T-helper 2 cell treated with Interferon-gamma antibody and Interleukin-4, amounts not matched to agents 5 μg/mL and 100 μg/mL, for 36 hours (primary cell): Measurements from ENCODE around the gene PCBP3.
A peak's percentile ranks its signal among the peaks of the same experiment; 100 is the strongest.

Experiments used
- DNase-seq: peaks from one replicate; pipeline ENCODE4 v3.0.0; 2021; ENCODE audit warnings: low spot score
- H3K27ac Mint-ChIP-seq: one replicate; pipeline ENCODE4 v1.8.0; 2021; ENCODE audit warnings: mild to moderate bottlenecking, mixed read lengths
- H3K27me3 Mint-ChIP-seq: one replicate; pipeline ENCODE4 v1.8.0; 2021; ENCODE audit warnings: low read depth, mixed read lengths
- H3K36me3 Mint-ChIP-seq: one replicate; pipeline ENCODE4 v1.8.0; 2021; ENCODE audit warnings: low read depth, mixed read lengths
- H3K4me1 Mint-ChIP-seq: one replicate; pipeline ENCODE4 v1.8.0; 2021; ENCODE audit warnings: low read depth, mixed read lengths
- H3K4me3 Mint-ChIP-seq: one replicate; pipeline ENCODE4 v1.8.0; 2022; ENCODE audit warnings: mild to moderate bottlenecking, moderate library complexity, mixed read lengths
- H3K9me3 Mint-ChIP-seq: one replicate; pipeline ENCODE4 v1.8.0; 2021; ENCODE audit warnings: mixed read lengths

PCBP3 gene

GRCh38 chr21:45766055-45766454, 122.5 kb downstream of the PCBP3 start:
- no peaks in the 10 kb centered on the region for H3K27me3 Mint-ChIP-seq
- H3K36me3 Mint-ChIP-seq: no peaks in the 10 kb centered on the region
- H3K9me3 Mint-ChIP-seq: no peaks in the 10 kb centered on the region
- no peak overlapping the region for H3K4me3 Mint-ChIP-seq
- DNase-seq: no peak
- H3K4me1 Mint-ChIP-seq: peaks cover 30% of the 10 kb centered on the region
- peak overlapping the region; percentile 88 for H3K27ac Mint-ChIP-seq

GRCh38 chr21:45766501-45766900, 123.0 kb downstream of the PCBP3 start:
- Mint-ChIP-seq H3K4me1 (peaks cover 30% of the 10 kb centered on the region), H3K27ac (peak overlapping the region; percentile 88), H3K36me3 (no peaks in the 10 kb centered on the region), H3K9me3 (no peaks in the 10 kb centered on the region), H3K4me3 (no peak overlapping the region), H3K27me3 (no peaks in the 10 kb centered on the region)
- DNase-seq: no peak

- peak overlapping the region; percentile 47 for H3K4me3 Mint-ChIP-seq
- no peaks in the 10 kb centered on the region for H3K27me3 Mint-ChIP-seq
- no peaks in the 10 kb centered on the region for H3K36me3 Mint-ChIP-seq
- H3K27ac Mint-ChIP-seq: peak overlapping the region; percentile 88
- peaks cover 30% of the 10 kb centered on the region for H3K4me1 Mint-ChIP-seq
- H3K9me3 Mint-ChIP-seq: peaks cover 5% of the 10 kb centered on the region
- peak; percentile 27 for DNase-seq
These were observed 123.8 kb downstream of the PCBP3 start for GRCh38 chr21:45767071-45768006.

GRCh38 chr21:45768011-45768739, 124.7 kb downstream of the PCBP3 start:
- Mint-ChIP-seq H3K4me1 (peaks cover 30% of the 10 kb centered on the region), H3K4me3 (peak overlapping the region; percentile 42)
- peak; percentile 65 for DNase-seq

GRCh38 chr21:45768740-45769048, 125.2 kb downstream of the PCBP3 start:
- DNase-seq: peak; percentile 16
- Mint-ChIP-seq H3K9me3 (peaks cover 11% of the 10 kb centered on the region), H3K27ac (peak overlapping the region; percentile 88), H3K27me3 (no peaks in the 10 kb centered on the region), H3K36me3 (peaks cover 2% of the 10 kb centered on the region), H3K4me3 (no peak overlapping the region), H3K4me1 (peaks cover 30% of the 10 kb centered on the region)

More at GRCh38 chr21:45768011-45768739, 124.7 kb downstream of the PCBP3 start:
- Mint-ChIP-seq H3K9me3 (peaks cover 8% of the 10 kb centered on the region), H3K36me3 (peaks cover 2% of the 10 kb centered on the region), H3K27ac (peak overlapping the region; percentile 88), H3K27me3 (no peaks in the 10 kb centered on the region)

GRCh38 chr21:45769294-45769693, 125.8 kb downstream of the PCBP3 start:
- Mint-ChIP-seq H3K4me3 (peak overlapping the region; percentile 54), H3K4me1 (peaks cover 30% of the 10 kb centered on the region), H3K9me3 (peaks cover 11% of the 10 kb centered on the region), H3K27ac (peak overlapping the region; percentile 59), H3K36me3 (peaks cover 2% of the 10 kb centered on the region), H3K27me3 (no peaks in the 10 kb centered on the region)
- DNase-seq: no peak

GRCh38 chr21:45769896-45770295, 126.4 kb downstream of the PCBP3 start:
- Mint-ChIP-seq H3K4me1 (peaks cover 30% of the 10 kb centered on the region), H3K27me3 (no peaks in the 10 kb centered on the region), H3K9me3 (peaks cover 17% of the 10 kb centered on the region), H3K27ac (peak overlapping the region; percentile 38), H3K4me3 (no peak overlapping the region), H3K36me3 (peaks cover 4% of the 10 kb centered on the region)
- no peak for DNase-seq

- Mint-ChIP-seq H3K4me3 (no peak overlapping the region), H3K27me3 (no peaks in the 10 kb centered on the region), H3K9me3 (peaks cover 28% of the 10 kb centered on the region)
These were observed 128.7 kb downstream of the PCBP3 start for GRCh38 chr21:45772180-45772579.

GRCh38 chr21:45774291-45774690, 130.8 kb downstream of the PCBP3 start:
- peaks cover 2% of the 10 kb centered on the region for H3K4me1 Mint-ChIP-seq
- peaks cover 12% of the 10 kb centered on the region for H3K36me3 Mint-ChIP-seq
- H3K27me3 Mint-ChIP-seq: no peaks in the 10 kb centered on the region
- H3K9me3 Mint-ChIP-seq: peaks cover 43% of the 10 kb centered on the region
- no peak overlapping the region for H3K4me3 Mint-ChIP-seq
- H3K27ac Mint-ChIP-seq: no peak overlapping the region
- DNase-seq: no peak

More at GRCh38 chr21:45772180-45772579, 128.7 kb downstream of the PCBP3 start:
- Mint-ChIP-seq H3K27ac (no peak overlapping the region), H3K36me3 (peaks cover 7% of the 10 kb centered on the region), H3K4me1 (peaks cover 20% of the 10 kb centered on the region)
- no peak for DNase-seq

- Mint-ChIP-seq H3K4me3 (no peak overlapping the region), H3K27ac (no peak overlapping the region), H3K36me3 (peaks cover 12% of the 10 kb centered on the region), H3K27me3 (no peaks in the 10 kb centered on the region), H3K4me1 (no peaks in the 10 kb centered on the region), H3K9me3 (peaks cover 48% of the 10 kb centered on the region)
- DNase-seq: no peak
These were observed 133.4 kb downstream of the PCBP3 start for GRCh38 chr21:45776971-45777370.

GRCh38 chr21:45778686-45779085, 135.2 kb downstream of the PCBP3 start:
- no peak overlapping the region for H3K27ac Mint-ChIP-seq
- no peak for DNase-seq
- H3K27me3 Mint-ChIP-seq: no peaks in the 10 kb centered on the region
- peaks cover 10% of the 10 kb centered on the region for H3K36me3 Mint-ChIP-seq
- H3K4me1 Mint-ChIP-seq: no peaks in the 10 kb centered on the region
- H3K9me3 Mint-ChIP-seq: peaks cover 38% of the 10 kb centered on the region
- H3K4me3 Mint-ChIP-seq: no peak overlapping the region

- Mint-ChIP-seq H3K27ac (no peak overlapping the region), H3K4me3 (no peak overlapping the region)
These were observed 135.7 kb downstream of the PCBP3 start for GRCh38 chr21:45779226-45779625.

GRCh38 chr21:45780647-45781046, 137.1 kb downstream of the PCBP3 start:
- DNase-seq: no peak
- Mint-ChIP-seq H3K9me3 (peaks cover 31% of the 10 kb centered on the region), H3K36me3 (peaks cover 8% of the 10 kb centered on the region), H3K27me3 (no peaks in the 10 kb centered on the region), H3K4me1 (no peaks in the 10 kb centered on the region), H3K27ac (no peak overlapping the region), H3K4me3 (no peak overlapping the region)

More at GRCh38 chr21:45779226-45779625, 135.7 kb downstream of the PCBP3 start:
- peaks cover 10% of the 10 kb centered on the region for H3K36me3 Mint-ChIP-seq
- no peaks in the 10 kb centered on the region for H3K4me1 Mint-ChIP-seq
- DNase-seq: no peak
- H3K27me3 Mint-ChIP-seq: no peaks in the 10 kb centered on the region
- H3K9me3 Mint-ChIP-seq: peaks cover 38% of the 10 kb centered on the region

GRCh38 chr21:45781741-45782140, 138.2 kb downstream of the PCBP3 start:
- Mint-ChIP-seq H3K27ac (no peak overlapping the region), H3K36me3 (peaks cover 7% of the 10 kb centered on the region), H3K9me3 (peaks cover 25% of the 10 kb centered on the region), H3K4me3 (no peak overlapping the region), H3K4me1 (no peaks in the 10 kb centered on the region), H3K27me3 (no peaks in the 10 kb centered on the region)
- DNase-seq: no peak
